Measurements from ENCODE around the gene COL3A1.

Gene COL3A1

GRCh38 chr2:188974164-188974563 is at the start of gene COL3A1:
Gene COL3A1 (plus strand): TSS chr2:188974373. CDS start chr2:188974490, 117 bp downstream.
- peak; percentile 63 for FAIRE-seq

DNA sequence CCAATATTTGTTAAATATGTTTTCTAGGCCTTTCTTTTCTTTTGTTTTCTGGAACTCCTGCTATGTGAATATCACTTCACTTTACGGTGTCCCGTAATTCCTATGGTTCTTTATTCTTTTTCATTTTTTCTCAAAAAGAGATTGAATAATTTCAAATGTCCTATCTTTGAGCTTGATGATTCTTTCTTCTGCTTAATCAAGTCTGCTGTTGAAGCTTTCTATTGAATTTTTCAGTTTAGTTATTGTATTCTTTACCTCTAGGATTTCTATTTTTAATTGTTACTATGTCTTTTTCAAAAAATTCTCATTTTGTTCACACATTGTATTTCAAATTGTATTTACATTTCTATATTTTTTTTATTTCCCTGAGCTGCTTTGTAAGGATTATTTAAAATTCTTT is 45.5 kb upstream of the COL3A1 start:
- peak; percentile 31 for FAIRE-seq

DNA sequence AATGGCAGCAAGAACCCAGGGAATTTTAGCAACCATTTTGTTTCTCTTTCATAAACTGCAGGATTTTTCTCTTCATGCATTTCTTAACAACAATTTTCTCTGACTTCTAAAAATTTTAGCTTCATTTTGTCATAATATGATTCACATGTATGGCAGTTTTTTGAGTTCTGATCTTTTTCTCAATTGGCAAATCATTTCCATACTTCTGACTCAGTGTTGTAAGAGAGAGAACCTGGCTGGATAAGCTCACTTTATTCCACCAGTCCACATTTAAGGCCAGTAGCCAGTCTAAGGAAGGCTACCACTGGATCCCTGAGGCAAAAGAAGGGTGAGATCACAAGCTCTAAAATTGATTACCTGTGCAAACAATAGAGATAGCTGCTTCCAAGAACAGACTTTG is 42.8 kb upstream of the COL3A1 start:
- no peak for FAIRE-seq

GRCh38 chr2:188937228-188938220 is 36.6 kb upstream of the COL3A1 start:
- FAIRE-seq: no peak

DNA sequence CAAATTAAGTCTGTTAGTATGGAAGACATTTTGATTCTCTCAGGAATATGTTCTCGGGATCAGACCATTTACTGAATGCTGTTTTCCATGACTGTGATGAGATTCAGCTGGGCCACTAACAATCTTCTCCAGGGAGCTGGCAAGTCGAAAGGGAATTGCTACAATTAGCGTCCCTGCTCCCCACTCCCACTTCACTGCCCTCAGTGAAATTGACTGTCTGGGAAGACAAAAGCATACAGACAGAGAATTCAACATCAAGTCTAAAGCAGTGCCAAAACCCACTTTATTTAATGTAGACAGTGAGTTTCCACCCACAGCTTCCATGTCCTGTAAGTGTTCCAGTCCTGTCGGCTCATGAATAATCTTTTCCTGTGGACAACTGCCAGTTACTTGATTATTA is 34.0 kb upstream of the COL3A1 start:
- FAIRE-seq: no peak

- no peak for FAIRE-seq
Measured at GRCh38 chr2:188944442-188944841, 29.7 kb upstream of the COL3A1 start.

DNA sequence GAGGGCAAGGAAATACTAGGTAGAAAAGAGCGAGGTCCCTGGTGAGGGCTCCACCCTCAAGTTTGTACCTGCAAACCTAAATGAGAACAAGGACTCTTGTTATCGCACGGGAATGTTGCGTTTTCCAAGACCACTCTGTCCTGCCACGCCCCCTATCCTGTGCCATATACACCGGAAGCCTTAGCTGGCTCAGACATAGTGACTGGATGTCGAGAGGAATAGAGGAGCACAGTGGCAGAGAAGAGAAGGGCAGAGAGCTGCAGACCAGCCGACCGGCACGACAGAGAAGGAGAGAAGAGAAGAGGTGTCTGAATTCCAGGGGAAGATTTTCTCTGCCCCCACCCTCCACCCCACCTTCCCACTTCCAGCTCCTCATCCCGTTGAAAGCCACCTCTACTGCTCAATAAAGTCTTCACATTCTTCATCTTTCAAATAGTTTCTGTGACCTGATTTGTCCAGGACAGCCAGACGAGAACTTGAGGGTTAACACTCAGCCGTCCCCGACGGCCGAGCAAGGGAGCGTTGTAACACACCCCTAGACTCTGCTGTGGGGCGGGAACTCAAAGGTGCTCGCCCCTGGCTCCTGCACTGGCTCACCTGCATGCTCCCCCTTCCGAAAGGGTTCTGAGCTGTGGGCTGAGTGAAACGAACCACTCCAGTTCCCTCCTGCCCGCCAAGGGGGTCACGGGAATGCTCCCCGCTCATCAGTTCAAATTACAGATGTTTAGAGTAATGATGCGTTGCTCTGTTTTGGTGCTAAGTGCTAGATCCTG is 24.9 kb upstream of the COL3A1 start:
- no peak for FAIRE-seq

- FAIRE-seq: no peak
Measured at GRCh38 chr2:188952901-188953300, 21.3 kb upstream of the COL3A1 start.

GRCh38 chr2:188956290-188956689 is 17.9 kb upstream of the COL3A1 start:
- FAIRE-seq: no peak

GRCh38 chr2:188956961-188957360 is 17.2 kb upstream of the COL3A1 start:
- no peak for FAIRE-seq

GRCh38 chr2:188957646-188958045 is 16.5 kb upstream of the COL3A1 start:
- no peak for FAIRE-seq

- FAIRE-seq: no peak
Measured at GRCh38 chr2:188963741-188964140, 10.4 kb upstream of the COL3A1 start.

- FAIRE-seq: no peak
Measured at GRCh38 chr2:188964976-188965546, 9.1 kb upstream of the COL3A1 start.

DNA sequence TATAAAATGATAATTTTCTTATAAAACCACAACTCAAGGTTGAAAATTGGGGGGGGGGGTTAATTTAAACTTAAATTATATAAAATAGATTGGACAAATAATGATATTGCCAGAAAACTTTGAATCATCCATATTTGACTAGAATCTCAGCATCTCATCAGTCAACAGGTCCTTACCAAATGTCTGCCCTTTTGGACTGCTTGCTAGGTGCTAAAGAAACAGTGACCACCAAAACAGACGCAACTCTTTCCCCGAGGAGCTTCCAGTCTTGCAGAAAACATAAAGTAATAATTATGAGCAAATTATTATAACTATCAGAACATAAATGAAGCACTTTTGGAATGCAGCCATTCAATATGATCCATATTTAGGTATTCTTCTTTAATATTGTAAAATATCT is 8.6 kb upstream of the COL3A1 start:
- no peak for FAIRE-seq

GRCh38 chr2:188966079-188966571 is 8.0 kb upstream of the COL3A1 start:
- FAIRE-seq: no peak

GRCh38 chr2:188966728-188967440 is 7.3 kb upstream of the COL3A1 start:
- no peak for FAIRE-seq

DNA sequence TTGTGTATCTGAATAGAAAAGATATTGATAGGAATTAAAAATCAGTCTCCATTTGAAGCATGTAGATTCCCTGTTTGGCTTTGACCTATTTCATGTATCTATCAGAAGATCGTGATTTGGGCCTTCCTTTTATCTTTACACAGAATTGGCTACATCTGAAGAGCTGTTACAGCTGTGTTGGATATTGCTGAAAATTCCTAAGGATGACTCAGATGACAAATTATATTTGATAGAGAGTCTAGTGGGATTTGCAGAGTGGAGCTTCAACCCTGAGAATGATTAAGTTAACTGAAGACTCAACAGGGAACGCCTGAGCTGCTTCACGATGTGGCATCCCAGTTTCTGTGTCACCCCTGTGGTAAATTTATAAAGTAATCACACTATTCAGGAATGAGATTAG is 4.9 kb upstream of the COL3A1 start:
- no peak for FAIRE-seq

- peak; percentile 39 for FAIRE-seq
Measured at GRCh38 chr2:188969651-188970050, 4.5 kb upstream of the COL3A1 start.

- FAIRE-seq: no peak
Measured at GRCh38 chr2:188970211-188970610, 4.0 kb upstream of the COL3A1 start.

DNA sequence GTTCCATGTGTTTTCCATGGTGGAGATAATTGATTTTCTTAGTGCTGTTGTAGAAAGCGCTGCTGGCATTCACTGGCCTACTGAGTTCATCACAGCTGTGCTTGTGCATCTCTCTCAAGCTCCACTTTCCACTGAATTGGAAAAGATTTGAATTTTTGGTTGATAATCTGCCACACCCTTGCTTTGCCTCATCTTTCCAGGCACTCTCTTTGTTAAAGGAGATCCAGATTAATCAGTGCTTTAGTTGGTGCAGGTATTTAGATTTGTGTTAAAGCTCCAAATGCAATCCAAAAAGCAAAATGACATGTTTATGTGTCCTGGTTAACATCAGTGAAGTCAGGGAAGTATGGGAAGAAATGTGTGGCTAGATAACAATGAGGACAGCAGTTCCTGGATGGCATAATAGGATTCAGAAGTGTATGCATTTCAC is 2.7 kb upstream of the COL3A1 start:
- FAIRE-seq: no peak

DNA sequence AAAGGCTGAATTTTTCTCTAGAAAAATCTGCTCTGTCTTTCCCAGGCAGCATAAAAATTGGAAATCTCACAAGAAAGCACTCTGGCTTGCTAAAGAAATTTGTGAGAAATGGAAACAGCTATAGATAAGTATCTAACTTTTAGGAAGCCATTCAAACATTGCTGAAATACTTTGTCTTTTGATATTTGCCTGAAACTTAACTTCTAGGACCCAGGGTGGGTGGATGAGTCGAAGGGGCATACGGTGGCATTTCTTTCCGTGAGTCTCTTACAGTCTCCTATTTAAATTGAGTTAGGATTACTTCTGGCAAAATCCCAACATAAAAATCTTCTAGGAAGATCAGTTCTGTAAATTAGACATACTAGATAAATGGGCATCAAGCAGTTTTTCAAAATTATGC is 532 bp upstream of the COL3A1 start:
- FAIRE-seq: peak; percentile 6

- peak; percentile 95 for FAIRE-seq
Measured at GRCh38 chr2:188975497-188976102, 1.4 kb downstream of the COL3A1 start.

All from G401.6 (cell line).